ENCODE results near the gene TEX13D.

Gene TEX13D

GRCh38 chrX:124347242-124347641 is 14.8 kb downstream of the TEX13D start:
- in situ Hi-C loops (cut with MboI; ENCODE audit: low sequenced_read_pairs) = no loop called here

- in situ Hi-C loops (cut with MboI; ENCODE audit: low sequenced_read_pairs) = no loop called here
Observed at GRCh38 chrX:124348182-124348581, 15.7 kb downstream of the TEX13D start.

GRCh38 chrX:124348885-124349453 is 16.5 kb downstream of the TEX13D start:
- in situ Hi-C loops (cut with MboI; ENCODE audit: low sequenced_read_pairs) = no loop called here

- in situ Hi-C loops (cut with MboI; ENCODE audit: low sequenced_read_pairs) = no loop called here
Observed at GRCh38 chrX:124354648-124355047, 22.2 kb downstream of the TEX13D start.

GRCh38 chrX:124358800-124359383 is 26.4 kb downstream of the TEX13D start:
- in situ Hi-C loops (cut with MboI; ENCODE audit: low sequenced_read_pairs) = no loop called here

- in situ Hi-C loops (cut with MboI; ENCODE audit: low sequenced_read_pairs) = no loop called here
Observed at GRCh38 chrX:124362072-124362471, 29.6 kb downstream of the TEX13D start.

GRCh38 chrX:124362761-124363160 is 30.3 kb downstream of the TEX13D start:
- in situ Hi-C loops (cut with MboI; ENCODE audit: low sequenced_read_pairs) = no loop called here

GRCh38 chrX:124369722-124370121 is 37.3 kb downstream of the TEX13D start:
- in situ Hi-C loops (cut with MboI; ENCODE audit: low sequenced_read_pairs) = no loop called here

- in situ Hi-C loops (cut with MboI; ENCODE audit: low sequenced_read_pairs) = no loop called here
Observed at GRCh38 chrX:124373348-124373747, 40.9 kb downstream of the TEX13D start.

GRCh38 chrX:124378643-124379042 is 46.2 kb downstream of the TEX13D start:
- in situ Hi-C loops (cut with MboI; ENCODE audit: low sequenced_read_pairs) = no loop called here

GRCh38 chrX:124383354-124383753 is 50.9 kb downstream of the TEX13D start:
- in situ Hi-C loops (cut with MboI; ENCODE audit: low sequenced_read_pairs) = no loop called here

- in situ Hi-C loops (cut with MboI; ENCODE audit: low sequenced_read_pairs) = no loop called here
Observed at GRCh38 chrX:124386401-124386800, 53.9 kb downstream of the TEX13D start.

Data from hTERT RPE-1 (cell line).